Loucy (cell line): ENCODE results near the gene CYFIP1.

Source experiments
- H2AFZ ChIP-seq: fragments of 200-600 bp; sonication (generic); 2 replicates; pipeline ENCODE4 v1.6.0; 2016; ENCODE audit warnings: antibody characterized with exemption, mild to moderate bottlenecking, low read length, moderate library complexity
- H3F3A ChIP-seq: fragments of 200-600 bp; 2 replicates; pipeline ENCODE4 v1.6.0; 2016; ENCODE audit warnings: antibody characterized with exemption, low read depth, mild to moderate bottlenecking
- H3K27me3 ChIP-seq: fragments of 200-600 bp; sonication (generic); 2 replicates; pipeline ENCODE4 v1.6.1; 2014; ENCODE audit warnings: low read length, mild to moderate bottlenecking; ENCODE audit not compliant: insufficient read depth, poor library complexity, severe bottlenecking
- H3K36me3 ChIP-seq: fragments of 200-600 bp; sonication (generic); 2 replicates; pipeline ENCODE4 v1.6.1; 2016; ENCODE audit warnings: low read length; ENCODE audit not compliant: insufficient read depth
- H3K4me1 ChIP-seq: fragments of 200-600 bp; sonication (generic); 2 replicates; pipeline ENCODE4 v1.5.1; 2014; ENCODE audit warnings: low read length, mild to moderate bottlenecking; ENCODE audit not compliant: insufficient read depth, poor library complexity, severe bottlenecking
- H3K4me2 ChIP-seq: fragments of 200-600 bp; sonication (generic); 2 replicates; pipeline ENCODE4 v1.6.0; 2014; ENCODE audit warnings: antibody characterized with exemption, low read length, low read depth, mild to moderate bottlenecking; ENCODE audit not compliant: poor library complexity, severe bottlenecking
- H3K4me3 ChIP-seq: fragments of 200-600 bp; sonication (generic); 2 replicates; pipeline ENCODE4 v1.5.1; 2014; ENCODE audit warnings: low read length, mild to moderate bottlenecking, mixed read lengths; ENCODE audit not compliant: poor library complexity, severe bottlenecking
- H3K79me2 ChIP-seq: fragments of 200-600 bp; sonication (generic); 2 replicates; pipeline ENCODE4 v1.6.1; 2014; ENCODE audit warnings: low read length; ENCODE audit not compliant: insufficient read depth
- H3K9ac ChIP-seq: fragments of 200-600 bp; sonication (generic); 2 replicates; pipeline ENCODE4 v1.6.0; 2014; ENCODE audit warnings: mild to moderate bottlenecking, low read depth, low read length, moderate library complexity; ENCODE audit not compliant: poor library complexity, severe bottlenecking
- H3K9me2 ChIP-seq: fragments of 200-600 bp; sonication (generic); replicated peaks from 2 replicates; pipeline ENCODE4 v1.6.1; 2016; ENCODE audit warnings: low read depth, low read length, mixed read lengths
- H3K9me3 ChIP-seq: fragments of 200-600 bp; sonication (generic); 2 replicates; pipeline ENCODE4 v1.6.1; 2014; ENCODE audit warnings: mild to moderate bottlenecking, antibody characterized with exemption, low read length, low read depth; ENCODE audit not compliant: insufficient read depth
- H4K20me1 ChIP-seq: fragments of 200-600 bp; sonication (generic); 2 replicates; pipeline ENCODE4 v1.6.0; 2014; ENCODE audit warnings: antibody characterized with exemption, low read length, mild to moderate bottlenecking; ENCODE audit not compliant: insufficient read depth, poor library complexity, severe bottlenecking
- CTCF ChIP-seq: fragments of 200-600 bp; sonication (generic); conservative IDR thresholded peaks from 2 replicates; pipeline ENCODE4 v1.5.1; 2014; ENCODE audit warnings: mild to moderate bottlenecking, antibody characterized with exemption, low read length
- EZH2phosphoT487 ChIP-seq: fragments of 200-600 bp; IDR thresholded peaks from 2 replicates; pipeline ENCODE4 v1.6.1; 2018; ENCODE audit warnings: antibody characterized with exemption, mild to moderate bottlenecking, moderate library complexity, borderline replicate concordance

Gene CYFIP1

GRCh38 chr15:22941179-22941578, 39.0 kb downstream of the CYFIP1 start:
- Histone ChIP-seq H2AFZ (no peak overlapping the region), H3K4me2 (no peak overlapping the region), H3K9me2 (no peaks in the 10 kb centered on the region), H4K20me1 (no peaks in the 10 kb centered on the region), H3K27me3 (no peaks in the 10 kb centered on the region), H3K79me2 (no peaks in the 10 kb centered on the region), H3K9me3 (no peaks in the 10 kb centered on the region), H3K9ac (no peak overlapping the region), H3K36me3 (peaks cover 10% of the 10 kb centered on the region; the same call in 1 of the 2 replicates), H3K4me1 (no peaks in the 10 kb centered on the region), H3K4me3 (no peak overlapping the region), H3F3A (no peaks in the 10 kb centered on the region)
- TF ChIP-seq CTCF: no peak
- no peak for TF ChIP-seq EZH2phosphoT487

DNA sequence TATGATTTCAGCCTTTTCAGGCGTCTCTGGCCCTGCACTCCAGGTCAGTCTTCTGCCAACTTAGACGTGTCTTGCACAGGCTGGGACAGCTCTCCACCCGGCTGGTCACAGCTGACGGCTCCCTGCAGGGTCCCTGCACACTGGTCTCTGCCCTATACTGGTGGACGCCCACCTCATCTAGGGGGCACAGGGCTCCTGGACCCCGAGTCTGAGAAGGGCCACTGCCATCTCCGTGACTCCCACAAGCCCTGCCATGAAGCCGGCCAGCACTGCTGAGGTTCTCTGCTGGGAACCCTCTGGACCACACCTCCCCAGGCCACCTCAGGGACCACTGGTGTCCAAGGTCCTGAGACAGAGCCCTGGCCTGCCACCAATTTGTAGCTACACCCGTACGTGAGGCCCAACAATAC, 40.5 kb downstream of the CYFIP1 start:
- Histone ChIP-seq H3K4me2 (no peak overlapping the region), H3K9ac (no peak overlapping the region), H3K9me3 (no peaks in the 10 kb centered on the region), H3F3A (no peaks in the 10 kb centered on the region), H4K20me1 (no peaks in the 10 kb centered on the region), H3K9me2 (no peaks in the 10 kb centered on the region), H3K36me3 (peaks cover 10% of the 10 kb centered on the region; the same call in 1 of the 2 replicates), H2AFZ (no peak overlapping the region), H3K79me2 (no peaks in the 10 kb centered on the region), H3K4me1 (no peaks in the 10 kb centered on the region), H3K4me3 (no peak overlapping the region), H3K27me3 (no peaks in the 10 kb centered on the region)
- no peak for TF ChIP-seq EZH2phosphoT487
- no peak for TF ChIP-seq CTCF

- Histone ChIP-seq H3K4me2 (no peak overlapping the region), H3K4me1 (no peaks in the 10 kb centered on the region), H2AFZ (no peak overlapping the region), H3K9me2 (no peaks in the 10 kb centered on the region), H3K79me2 (no peaks in the 10 kb centered on the region), H3F3A (no peaks in the 10 kb centered on the region), H3K9me3 (no peaks in the 10 kb centered on the region), H3K36me3 (peaks cover 10% of the 10 kb centered on the region; the same call in 1 of the 2 replicates), H3K9ac (no peak overlapping the region), H4K20me1 (no peaks in the 10 kb centered on the region), H3K4me3 (no peak overlapping the region), H3K27me3 (no peaks in the 10 kb centered on the region)
- TF ChIP-seq EZH2phosphoT487 (no peak), CTCF (no peak)
Measured at GRCh38 chr15:22939051-22939450, 41.1 kb downstream of the CYFIP1 start.
